Memory B cell (primary cell): ENCODE results near the gene RASD1.
"Not testable (repeated sequence)": the region's sequence is repeated elsewhere in the genome, so short reads cannot be mapped to it uniquely, and the experiment has no call there.

Experiments used
- ATAC-seq: fragments of 150-1000 bp; cut with Tn5 transposase; 2 replicates; pipeline ENCODE4 v1.10.0; 2021; ENCODE audit warnings: low read depth, mild to moderate bottlenecking, moderate library complexity
- DNase-seq, 2 donors: peaks; one replicate each; pipeline ENCODE4 v3.0.0; 2022; ENCODE audit warnings: low spot score in 2 of 2
- H3K27ac Mint-ChIP-seq: one replicate; pipeline ENCODE4 v1.8.0; 2022; ENCODE audit warnings: mild to moderate bottlenecking, moderate library complexity, mixed read lengths
- H3K27me3 Mint-ChIP-seq: one replicate; pipeline ENCODE4 v1.8.0; 2022; ENCODE audit warnings: mixed read lengths
- H3K36me3 Mint-ChIP-seq: one replicate; pipeline ENCODE4 v1.8.0; 2022; ENCODE audit warnings: mild to moderate bottlenecking, mixed read lengths
- H3K4me1 Mint-ChIP-seq: one replicate; pipeline ENCODE4 v1.8.0; 2022; ENCODE audit warnings: mixed read lengths
- H3K4me3 Mint-ChIP-seq: one replicate; pipeline ENCODE4 v1.8.0; 2022; ENCODE audit warnings: mild to moderate bottlenecking, moderate library complexity, mixed read lengths
- H3K9me3 Mint-ChIP-seq: one replicate; pipeline ENCODE4 v1.8.0; 2022; ENCODE audit warnings: mixed read lengths

Gene RASD1

DNA sequence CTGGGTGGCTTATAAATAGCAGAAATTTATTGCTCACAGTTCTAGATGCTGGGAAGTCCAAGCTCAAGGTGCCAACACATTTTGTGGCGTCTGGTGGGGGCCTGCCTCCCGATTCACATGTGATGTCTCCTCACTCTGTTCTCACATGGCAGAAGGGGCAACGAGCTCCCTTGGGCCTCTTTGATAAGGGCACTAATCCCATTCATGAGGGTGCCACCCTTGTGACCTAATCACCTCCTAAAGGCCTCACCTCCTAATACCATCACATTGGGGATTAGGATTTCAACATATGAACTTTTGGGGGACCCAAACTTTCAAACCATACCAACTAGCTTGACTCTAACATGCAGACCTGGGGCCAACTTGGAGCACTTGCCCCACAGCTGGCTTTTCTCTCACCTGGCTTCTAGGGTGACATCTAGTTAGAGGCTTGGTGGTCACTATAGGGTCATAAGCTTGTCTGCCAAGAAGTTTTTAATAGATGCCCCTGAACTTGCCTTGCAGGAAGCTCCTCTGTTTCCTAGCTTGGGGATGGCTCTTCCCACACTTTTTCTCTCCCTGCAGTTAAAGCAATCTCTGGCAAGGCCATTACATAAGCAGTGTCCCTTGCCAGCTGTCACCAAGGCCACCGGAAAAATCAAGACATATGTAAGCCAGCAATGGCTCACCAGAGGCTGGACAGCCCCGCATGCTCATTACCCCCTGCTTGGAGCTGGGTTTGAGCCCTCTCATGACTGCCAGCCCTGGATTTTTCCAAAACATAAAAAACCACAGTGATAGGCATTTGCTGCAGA, 27.8 kb downstream of the RASD1 start:
- Mint-ChIP-seq H3K27ac (no peak overlapping the region), H3K4me3 (no peak overlapping the region), H3K27me3 (peaks cover 19% of the 10 kb centered on the region), H3K36me3 (no peaks in the 10 kb centered on the region), H3K9me3 (no peaks in the 10 kb centered on the region), H3K4me1 (no peaks in the 10 kb centered on the region)
- DNase-seq: no peak
- ATAC-seq: no peak

DNA sequence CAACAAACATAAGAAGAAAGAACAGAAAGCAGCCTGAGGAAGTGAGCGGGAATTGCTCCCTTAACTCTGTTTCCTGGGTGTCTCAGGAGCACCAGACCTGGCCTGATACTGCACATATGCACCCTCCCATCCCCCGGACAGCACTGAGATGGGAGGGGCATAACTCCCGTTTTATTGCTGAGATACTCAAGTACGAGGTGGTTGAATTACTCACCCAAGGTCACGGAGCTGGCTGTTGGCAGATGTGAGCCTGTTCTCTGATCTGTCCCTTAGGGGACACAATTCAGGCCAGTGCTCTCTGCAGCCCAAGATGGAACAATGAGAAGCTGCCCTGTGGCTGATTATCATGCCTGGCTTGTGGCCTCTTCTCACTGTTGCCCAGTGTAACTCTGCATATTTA, 28.5 kb downstream of the RASD1 start:
- no peak for DNase-seq

DNA sequence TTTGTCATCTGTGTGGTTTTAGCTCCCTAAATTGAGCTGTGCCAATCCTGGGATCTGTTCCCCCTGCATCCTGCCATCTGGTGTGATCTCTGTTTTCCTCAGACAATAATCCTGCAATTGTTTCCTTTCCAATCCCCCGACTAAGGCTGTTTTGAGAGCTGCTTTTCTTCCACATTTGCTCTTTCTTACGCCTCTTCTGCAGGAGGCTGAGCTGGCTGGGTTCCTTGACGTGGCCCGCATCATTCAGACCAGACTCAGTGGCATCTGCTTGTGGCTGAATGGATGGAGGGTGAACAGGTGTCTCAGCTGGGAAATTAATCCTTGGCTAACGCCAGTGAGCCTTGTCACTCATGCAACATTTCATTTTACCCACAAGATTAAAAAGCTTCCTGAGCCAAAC, 29.2 kb downstream of the RASD1 start:
- no peaks in the 10 kb centered on the region for H3K4me1 Mint-ChIP-seq
- no peak for ATAC-seq
- no peak for DNase-seq
- no peak overlapping the region for H3K27ac Mint-ChIP-seq
- H3K9me3 Mint-ChIP-seq: no peaks in the 10 kb centered on the region
- H3K36me3 Mint-ChIP-seq: no peaks in the 10 kb centered on the region
- peaks cover 20% of the 10 kb centered on the region for H3K27me3 Mint-ChIP-seq
- no peak overlapping the region for H3K4me3 Mint-ChIP-seq

More for the DNA sequence above, 28.5 kb downstream of the RASD1 start:
- ATAC-seq: no peak
- Mint-ChIP-seq H3K4me1 (no peaks in the 10 kb centered on the region), H3K27ac (no peak overlapping the region), H3K27me3 (peaks cover 20% of the 10 kb centered on the region), H3K36me3 (no peaks in the 10 kb centered on the region), H3K9me3 (no peaks in the 10 kb centered on the region), H3K4me3 (no peak overlapping the region)

DNA sequence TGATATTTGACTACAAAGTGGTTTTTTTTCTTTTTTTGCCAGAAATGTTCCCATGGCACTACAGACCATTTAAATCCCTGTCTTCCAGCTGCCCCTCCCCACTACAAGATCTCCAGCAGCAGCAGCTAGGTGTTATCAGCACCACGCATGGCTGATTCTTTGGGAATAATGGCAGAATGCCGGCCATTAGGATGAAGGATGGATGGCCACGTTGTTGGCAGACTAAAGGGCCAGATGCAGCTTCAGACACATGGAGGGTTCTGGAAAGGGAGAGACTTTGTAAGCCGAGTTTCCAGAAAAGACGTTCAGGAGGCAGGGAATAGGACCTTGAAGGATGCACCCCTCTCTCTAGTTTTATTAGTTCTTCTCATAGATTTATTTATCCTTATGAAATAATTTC, 29.7 kb downstream of the RASD1 start:
- no peak for DNase-seq
- H3K27me3 Mint-ChIP-seq: peaks cover 20% of the 10 kb centered on the region
- no peaks in the 10 kb centered on the region for H3K9me3 Mint-ChIP-seq
- H3K4me1 Mint-ChIP-seq: no peaks in the 10 kb centered on the region
- H3K27ac Mint-ChIP-seq: no peak overlapping the region
- no peak for ATAC-seq
- no peaks in the 10 kb centered on the region for H3K36me3 Mint-ChIP-seq
- H3K4me3 Mint-ChIP-seq: no peak overlapping the region

DNA sequence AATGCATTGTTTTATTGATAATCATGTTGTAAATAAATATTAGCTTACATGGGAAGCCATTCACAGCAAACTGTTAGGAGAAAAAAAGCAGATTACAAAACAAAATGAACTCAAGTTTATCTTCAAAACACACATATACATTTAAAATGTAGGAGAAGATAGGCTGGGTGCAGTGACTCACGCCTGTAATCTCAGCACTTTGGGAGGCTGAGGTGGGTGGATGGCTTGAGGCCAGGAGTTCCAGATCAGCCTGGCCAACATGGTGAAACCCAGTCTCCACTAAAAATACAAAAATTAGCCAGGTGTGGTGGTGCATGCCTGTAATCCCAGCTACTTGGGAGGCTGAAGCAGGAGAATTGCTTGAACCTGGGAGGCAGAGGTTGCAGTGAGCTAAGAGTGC, 30.3 kb downstream of the RASD1 start:
- H3K27me3 Mint-ChIP-seq: peaks cover 18% of the 10 kb centered on the region
- not testable (repeated sequence) for H3K4me3 Mint-ChIP-seq, H3K36me3 Mint-ChIP-seq, H3K27ac Mint-ChIP-seq, DNase-seq, H3K9me3 Mint-ChIP-seq, H3K4me1 Mint-ChIP-seq, ATAC-seq

DNA sequence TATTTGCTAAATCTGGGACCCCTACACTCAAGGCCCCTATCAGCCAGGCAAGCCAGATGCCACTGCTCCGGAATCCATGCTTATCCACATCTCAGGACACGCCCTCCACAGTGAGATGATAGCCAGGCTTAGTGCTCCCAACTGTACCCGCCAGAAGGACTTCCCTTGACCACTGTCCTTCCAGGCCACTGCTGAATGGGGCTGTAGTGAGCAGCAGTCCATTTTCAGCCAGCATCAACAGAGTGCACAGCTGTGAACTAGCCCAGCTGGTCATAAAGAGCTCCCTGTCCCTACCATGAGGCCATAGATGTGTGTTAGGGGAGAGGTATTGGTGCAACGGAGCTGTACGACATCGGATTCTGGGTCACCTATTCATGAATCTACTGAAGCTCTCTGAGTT, 32.4 kb downstream of the RASD1 start:
- no peak for ATAC-seq
- peaks cover 18% of the 10 kb centered on the region for H3K27me3 Mint-ChIP-seq
- H3K36me3 Mint-ChIP-seq: no peaks in the 10 kb centered on the region

DNA sequence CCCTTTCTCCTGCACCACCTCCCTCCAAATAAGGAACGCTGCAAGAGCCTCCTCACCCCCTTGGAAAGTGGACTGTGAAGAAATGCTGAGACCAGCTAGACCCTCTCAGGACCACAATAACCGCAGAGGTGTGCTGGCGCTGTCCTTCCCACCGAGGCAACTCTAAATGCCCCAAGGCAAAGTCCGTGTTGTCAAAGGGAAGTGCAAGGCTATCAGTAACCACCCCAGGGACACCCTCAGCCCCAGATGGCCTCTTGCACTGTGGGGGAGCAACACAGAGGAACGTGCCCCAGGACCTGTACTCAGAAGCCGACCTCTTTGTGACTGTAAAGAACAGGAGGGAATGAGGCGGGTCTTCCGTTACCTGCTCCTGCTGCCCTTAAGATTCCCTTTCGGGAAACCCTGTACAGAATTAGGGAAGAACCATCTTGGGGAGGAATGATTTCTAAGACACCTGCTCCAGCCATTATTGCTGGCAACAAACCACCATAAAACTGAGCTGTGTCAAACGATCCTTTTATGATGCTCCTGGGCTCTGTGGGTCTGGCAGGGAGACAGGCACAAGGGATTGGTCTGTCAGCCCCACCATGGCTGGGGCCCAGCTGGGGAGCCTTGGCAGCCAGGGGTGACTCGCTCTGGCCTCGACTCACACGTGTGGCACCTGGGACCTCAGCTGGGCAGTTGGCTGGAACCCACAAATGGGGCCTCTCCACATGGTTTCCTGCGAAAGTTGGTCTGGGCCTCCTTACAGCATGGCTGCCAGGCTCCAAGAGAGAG, 34.0 kb downstream of the RASD1 start:
- DNase-seq: no peak
- Mint-ChIP-seq H3K36me3 (no peaks in the 10 kb centered on the region), H3K4me1 (peaks cover 4% of the 10 kb centered on the region), H3K27me3 (peaks cover 13% of the 10 kb centered on the region), H3K27ac (no peak overlapping the region), H3K9me3 (peaks cover 4% of the 10 kb centered on the region), H3K4me3 (no peak overlapping the region)
- no peak for ATAC-seq

More for the DNA sequence above, 32.4 kb downstream of the RASD1 start:
- peaks cover 4% of the 10 kb centered on the region for H3K4me1 Mint-ChIP-seq
- DNase-seq: no peak
- H3K27ac Mint-ChIP-seq: no peak overlapping the region
- H3K4me3 Mint-ChIP-seq: no peak overlapping the region
- H3K9me3 Mint-ChIP-seq: peaks cover 4% of the 10 kb centered on the region

DNA sequence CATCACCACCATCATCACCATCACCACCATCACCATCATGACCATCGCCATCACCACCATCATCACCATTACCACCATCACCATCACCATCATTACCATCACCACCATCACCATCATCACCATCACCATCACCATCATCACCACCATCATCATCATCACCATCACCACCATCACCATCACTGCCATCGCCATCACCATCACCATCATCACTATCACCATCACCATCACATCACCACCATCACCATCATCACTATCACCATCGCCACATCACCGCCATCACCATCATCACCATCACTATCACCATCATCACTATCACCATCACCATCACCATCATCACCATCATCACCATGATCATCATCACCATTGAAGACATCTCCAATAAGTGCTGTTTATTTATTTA, 36.2 kb downstream of the RASD1 start:
- peaks cover 9% of the 10 kb centered on the region for H3K27me3 Mint-ChIP-seq
- H3K4me3 Mint-ChIP-seq: no peak overlapping the region
- H3K4me1 Mint-ChIP-seq: peaks cover 4% of the 10 kb centered on the region
- H3K9me3 Mint-ChIP-seq: peaks cover 4% of the 10 kb centered on the region
- DNase-seq (no peak), ATAC-seq (no peak)
- no peak overlapping the region for H3K27ac Mint-ChIP-seq
- no peaks in the 10 kb centered on the region for H3K36me3 Mint-ChIP-seq

DNA sequence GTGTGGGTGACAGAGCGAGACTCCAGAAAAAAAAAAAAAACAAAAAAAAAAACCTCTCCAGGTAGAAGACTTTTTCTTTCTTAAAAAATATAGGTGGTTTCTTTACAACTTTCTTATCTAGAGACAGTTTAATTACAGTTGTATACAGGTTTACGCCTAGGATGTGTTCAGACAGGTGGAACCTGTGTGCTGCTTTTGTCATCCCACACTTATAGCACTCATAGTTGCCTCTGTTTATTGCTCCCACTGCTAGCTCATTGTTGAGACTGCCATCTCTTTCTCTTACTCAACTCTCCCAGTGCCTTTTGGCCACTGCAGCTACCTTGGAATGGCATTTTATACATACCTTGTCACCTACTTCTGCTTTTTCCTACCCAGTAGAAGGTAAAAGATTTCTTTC, 38.5 kb downstream of the RASD1 start:
- Mint-ChIP-seq H3K9me3 (peaks cover 4% of the 10 kb centered on the region), H3K36me3 (no peaks in the 10 kb centered on the region), H3K4me1 (peaks cover 4% of the 10 kb centered on the region), H3K4me3 (no peak overlapping the region), H3K27me3 (peaks cover 4% of the 10 kb centered on the region), H3K27ac (no peak overlapping the region)
- ATAC-seq (no peak), DNase-seq (no peak)

DNA sequence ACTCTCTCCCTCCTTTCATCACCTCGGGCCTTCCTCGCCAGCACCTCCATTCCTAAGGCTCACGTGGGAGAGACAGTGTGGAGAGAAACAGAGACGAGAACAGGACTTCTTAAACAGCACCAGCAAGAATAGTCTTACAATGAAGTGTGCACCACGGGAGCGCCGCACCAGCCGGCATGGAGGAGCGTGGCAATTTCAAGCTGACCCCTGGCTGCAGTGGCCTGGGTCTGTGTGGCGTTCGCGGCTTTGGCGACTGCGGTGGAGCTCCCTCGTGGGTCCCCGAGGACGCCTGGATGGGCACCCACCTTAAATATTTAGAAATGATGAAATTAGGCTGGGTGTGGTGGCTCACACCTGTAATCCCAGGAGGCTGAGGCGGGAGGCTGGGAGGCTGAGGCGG, 39.9 kb downstream of the RASD1 start:
- no peak overlapping the region for H3K4me3 Mint-ChIP-seq
- peaks cover 5% of the 10 kb centered on the region for H3K27me3 Mint-ChIP-seq
- H3K9me3 Mint-ChIP-seq: peaks cover 4% of the 10 kb centered on the region
- ATAC-seq (no peak), DNase-seq (no peak)
- H3K4me1 Mint-ChIP-seq: peaks cover 4% of the 10 kb centered on the region
- H3K27ac Mint-ChIP-seq: no peak overlapping the region
- H3K36me3 Mint-ChIP-seq: no peaks in the 10 kb centered on the region

DNA sequence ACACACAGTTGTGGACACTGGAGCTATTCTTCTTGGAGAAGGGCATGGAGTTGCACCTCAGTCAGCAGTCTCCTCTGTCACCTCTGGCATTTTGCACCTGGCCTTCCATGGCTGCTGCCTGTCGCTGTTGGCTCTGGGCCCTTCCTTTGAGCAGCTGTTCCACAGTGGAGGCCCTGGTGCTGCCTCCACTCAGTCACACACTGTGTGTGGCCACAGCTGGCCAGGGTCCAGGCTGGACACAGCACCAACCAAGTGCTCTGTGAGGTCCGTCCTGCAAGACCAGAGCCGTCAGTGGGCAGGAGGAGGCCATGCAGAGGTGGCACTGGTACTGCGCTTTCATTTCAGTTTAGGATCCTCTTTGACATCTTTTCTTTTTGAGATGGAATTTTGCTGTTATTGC, 41.0 kb downstream of the RASD1 start:
- Mint-ChIP-seq H3K4me1 (peaks cover 3% of the 10 kb centered on the region), H3K27ac (no peak overlapping the region), H3K9me3 (peaks cover 3% of the 10 kb centered on the region), H3K36me3 (no peaks in the 10 kb centered on the region), H3K27me3 (peaks cover 5% of the 10 kb centered on the region), H3K4me3 (no peak overlapping the region)
- ATAC-seq (no peak), DNase-seq (no peak)

DNA sequence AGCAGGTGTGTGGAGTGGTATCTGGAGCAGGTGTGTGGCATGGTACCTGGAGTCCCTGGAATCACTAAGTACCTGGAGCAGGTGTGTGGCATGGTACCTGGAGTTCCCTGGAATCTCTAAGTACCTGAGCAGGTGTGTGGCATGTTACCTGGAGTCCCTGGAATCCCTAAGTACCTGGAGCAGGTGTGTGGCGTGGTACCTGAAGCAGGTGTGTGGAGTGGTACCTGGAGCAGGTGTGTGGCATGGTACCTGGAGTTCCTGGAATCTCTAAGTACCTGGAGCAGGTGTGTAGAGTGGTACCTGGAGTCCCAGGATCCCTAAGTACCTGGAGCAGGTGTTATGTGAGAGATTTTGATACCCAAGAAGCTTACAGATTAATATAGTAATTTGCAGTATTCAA, 41.5 kb downstream of the RASD1 start:
- H3K9me3 Mint-ChIP-seq, H3K27me3 Mint-ChIP-seq, H3K36me3 Mint-ChIP-seq, ATAC-seq, H3K27ac Mint-ChIP-seq, DNase-seq, H3K4me3 Mint-ChIP-seq, H3K4me1 Mint-ChIP-seq: not testable (repeated sequence)

DNA sequence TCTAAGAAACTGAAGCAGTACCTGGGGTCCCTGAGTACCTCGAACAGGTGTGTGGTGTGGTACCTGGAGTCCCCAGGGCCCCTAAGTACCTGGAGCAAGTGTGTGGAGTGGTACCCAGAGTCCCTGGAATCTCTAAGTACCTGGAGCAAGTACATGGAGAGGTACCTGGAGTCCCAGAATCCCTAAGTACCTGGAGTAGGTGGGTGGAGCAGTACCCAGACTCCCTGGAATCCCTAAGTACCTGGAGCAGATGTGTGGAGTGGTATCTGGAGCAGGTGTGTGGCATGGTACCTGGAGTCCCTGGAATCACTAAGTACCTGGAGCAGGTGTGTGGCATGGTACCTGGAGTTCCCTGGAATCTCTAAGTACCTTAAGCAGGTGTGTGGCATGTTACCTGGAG, 41.9 kb downstream of the RASD1 start:
- Mint-ChIP-seq H3K27ac (no peak overlapping the region), H3K27me3 (peaks cover 7% of the 10 kb centered on the region), H3K4me1 (no peaks in the 10 kb centered on the region), H3K36me3 (no peaks in the 10 kb centered on the region), H3K4me3 (no peak overlapping the region), H3K9me3 (no peaks in the 10 kb centered on the region)
- DNase-seq (no peak), ATAC-seq (no peak)

DNA sequence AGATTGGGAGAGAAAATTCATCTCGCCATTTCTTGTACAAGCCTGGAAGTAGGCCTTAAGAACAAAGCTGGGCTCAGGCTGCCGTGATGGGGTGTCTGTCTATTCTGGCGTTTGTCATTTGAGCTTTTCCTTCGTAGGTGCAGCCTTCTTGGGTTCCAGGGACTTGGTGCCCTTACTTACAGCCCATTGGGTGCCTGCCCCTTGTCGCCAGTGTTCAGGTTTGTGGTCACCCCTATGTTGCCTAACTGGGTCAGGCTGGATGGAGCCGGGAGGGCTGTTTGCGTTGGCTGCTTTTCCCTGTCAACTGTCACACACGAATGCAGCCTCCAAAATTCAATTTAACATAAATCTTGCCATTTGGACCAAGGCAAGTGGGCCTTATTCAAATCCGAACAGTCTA, 43.1 kb downstream of the RASD1 start:
- Mint-ChIP-seq H3K4me1 (no peaks in the 10 kb centered on the region), H3K27ac (no peak overlapping the region), H3K36me3 (no peaks in the 10 kb centered on the region), H3K4me3 (no peak overlapping the region), H3K27me3 (peaks cover 7% of the 10 kb centered on the region), H3K9me3 (no peaks in the 10 kb centered on the region)
- no peak for ATAC-seq
- no peak for DNase-seq
